ENCODE measurements around the gene TBCD. TPM values are rescaled to one million over a fixed set of nuclear protein-coding genes. Genes with fewer than 3 reads are reported as not detected.

The TBCD gene
- polyA plus RNA-seq, 6 donors from 2014 or later, result 23.6 to 34.7 (median 27.5) TPM

DNA sequence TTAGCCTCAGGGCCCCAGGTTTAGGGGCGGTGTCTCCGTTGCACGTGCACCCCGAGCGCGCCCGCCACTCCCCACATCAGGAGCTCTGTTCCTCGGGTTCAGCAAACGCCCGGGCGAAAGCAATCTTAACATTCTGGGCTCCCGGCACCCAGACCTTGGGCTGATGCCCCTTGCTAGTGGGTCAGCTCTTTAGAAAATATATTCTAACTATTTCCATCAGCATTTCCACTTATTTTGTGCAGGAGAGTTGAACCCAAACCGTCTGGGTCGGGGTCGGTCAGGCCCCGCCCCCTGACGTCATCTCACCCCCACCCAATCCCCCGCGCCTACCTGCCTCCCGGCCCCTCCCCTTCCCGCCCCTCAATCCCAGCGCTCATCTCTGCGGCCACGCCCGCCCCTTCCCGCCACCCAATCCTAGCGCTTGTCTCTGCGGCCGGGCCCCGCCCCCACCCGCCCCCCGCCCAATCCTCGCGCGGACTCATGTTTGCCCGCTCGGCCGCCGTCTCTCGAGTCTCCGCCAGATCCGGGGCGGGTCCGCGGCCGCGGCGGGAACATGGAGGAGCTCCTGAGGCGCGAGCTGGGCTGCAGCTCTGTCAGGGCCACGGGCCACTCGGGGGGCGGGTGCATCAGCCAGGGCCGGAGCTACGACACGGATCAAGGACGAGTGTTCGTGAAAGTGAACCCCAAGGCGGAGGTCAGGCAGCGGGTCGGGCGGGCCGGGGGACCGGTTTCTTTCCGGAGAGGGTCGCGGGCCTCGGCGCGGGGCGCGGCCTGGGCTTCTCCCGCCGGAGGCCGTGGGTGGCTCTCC lies 35.5 kb upstream of the TBCD start, which contains the start of gene FN3KRP:
Gene FN3KRP (plus strand): TSS at position 504 of the 808 bp plus-strand sequence. CDS start 50 bp downstream, at position 554.
- H3K27ac Mint-ChIP-seq, result peak within 1 kb of the TSS; percentile 79 to 96 (median 87)
- H3K9me3 Mint-ChIP-seq, result no peaks in the 10 kb centered on the region
- peak within 1 kb of the TSS; percentile 85 to 99 (median 94) for H3K4me3 Mint-ChIP-seq
- ATAC-seq (ENCODE audit: low read depth in 2 of 2) (peak; percentile 91 to 94), DNase-seq (peak; percentile 80)
- no peaks in the 10 kb centered on the region for H3K27me3 Mint-ChIP-seq
- H3K4me1 Mint-ChIP-seq, result peaks cover 12 to 28% (median 25%) of the 10 kb centered on the region in 3 donors
- no peaks in the 10 kb centered on the region for H3K36me3 Mint-ChIP-seq

DNA sequence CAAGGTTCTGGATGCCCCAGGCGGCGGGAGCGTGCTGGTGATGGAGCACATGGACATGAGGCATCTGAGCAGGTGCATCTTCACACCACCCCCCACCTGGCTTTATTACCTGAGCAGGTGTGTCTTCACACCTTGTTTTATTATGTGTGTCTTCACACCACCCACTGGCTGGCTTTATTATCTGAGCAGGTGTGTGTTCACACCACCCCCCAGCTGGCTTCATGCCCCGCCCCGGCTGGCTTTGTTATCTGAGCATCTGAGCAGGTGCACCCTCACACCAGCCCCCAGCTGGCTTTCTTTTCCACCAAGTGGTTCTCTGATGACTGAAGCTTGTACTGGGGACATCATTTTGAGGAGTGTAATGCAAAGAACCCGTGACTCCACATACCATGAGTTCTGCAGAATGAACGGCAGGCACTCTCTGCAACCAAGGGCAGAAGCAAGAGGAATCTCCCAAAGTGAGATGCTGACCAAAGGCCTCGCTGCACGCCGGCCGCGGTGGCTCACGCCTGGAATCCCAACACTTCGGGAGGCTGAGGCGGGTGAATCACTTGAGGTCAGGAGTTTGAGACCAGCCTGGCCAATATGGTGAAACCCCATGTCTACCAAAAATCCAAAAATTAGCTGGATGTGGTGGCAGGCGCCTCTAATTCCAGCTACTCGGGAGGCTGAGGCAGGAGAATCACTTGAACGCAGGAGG lies 32.7 kb upstream of the TBCD start:
- Mint-ChIP-seq H3K4me1 (peaks cover 17 to 28% (median 25%) of the 10 kb centered on the region in 3 donors), H3K9me3 (no peaks in the 10 kb centered on the region), H3K27ac (no peak overlapping the region), H3K27me3 (no peaks in the 10 kb centered on the region), H3K36me3 (peaks cover 9 to 11% of the 10 kb centered on the region in 2 donors), H3K4me3 (peak overlapping the region in 7 of 8 donors; percentile 3 to 95 (median 85))
- DNase-seq, result no peak
- no peak for ATAC-seq (ENCODE audit: low read depth in 2 of 2)

DNA sequence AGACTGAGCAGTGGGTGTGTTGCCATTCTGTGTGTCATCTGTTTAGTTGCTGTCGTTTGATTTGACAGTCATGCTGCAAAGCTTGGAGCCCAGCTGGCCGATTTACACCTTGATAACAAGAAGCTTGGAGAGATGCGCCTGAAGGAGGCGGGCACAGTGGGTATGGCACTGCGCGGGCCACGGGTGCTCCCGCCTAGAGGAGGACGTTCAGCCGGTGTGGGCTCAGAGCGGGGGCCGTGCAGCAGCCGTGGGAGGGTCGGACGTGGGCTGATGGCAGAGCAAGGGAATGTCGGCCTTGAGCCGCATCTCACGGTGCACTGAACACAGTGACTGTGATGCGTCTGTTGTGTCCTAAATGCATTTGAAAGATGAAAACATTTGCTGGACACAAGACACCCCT lies 31.7 kb upstream of the TBCD start:
- Mint-ChIP-seq H3K4me3 (peak overlapping the region in 1 of 8 donors; percentile 47), H3K36me3 (peaks cover 9 to 11% of the 10 kb centered on the region in 2 donors), H3K27ac (no peak overlapping the region), H3K4me1 (peaks cover 17 to 26% (median 25%) of the 10 kb centered on the region in 3 donors), H3K9me3 (no peaks in the 10 kb centered on the region), H3K27me3 (no peaks in the 10 kb centered on the region)
- ATAC-seq (ENCODE audit: low read depth in 2 of 2) (no peak), DNase-seq (no peak)

DNA sequence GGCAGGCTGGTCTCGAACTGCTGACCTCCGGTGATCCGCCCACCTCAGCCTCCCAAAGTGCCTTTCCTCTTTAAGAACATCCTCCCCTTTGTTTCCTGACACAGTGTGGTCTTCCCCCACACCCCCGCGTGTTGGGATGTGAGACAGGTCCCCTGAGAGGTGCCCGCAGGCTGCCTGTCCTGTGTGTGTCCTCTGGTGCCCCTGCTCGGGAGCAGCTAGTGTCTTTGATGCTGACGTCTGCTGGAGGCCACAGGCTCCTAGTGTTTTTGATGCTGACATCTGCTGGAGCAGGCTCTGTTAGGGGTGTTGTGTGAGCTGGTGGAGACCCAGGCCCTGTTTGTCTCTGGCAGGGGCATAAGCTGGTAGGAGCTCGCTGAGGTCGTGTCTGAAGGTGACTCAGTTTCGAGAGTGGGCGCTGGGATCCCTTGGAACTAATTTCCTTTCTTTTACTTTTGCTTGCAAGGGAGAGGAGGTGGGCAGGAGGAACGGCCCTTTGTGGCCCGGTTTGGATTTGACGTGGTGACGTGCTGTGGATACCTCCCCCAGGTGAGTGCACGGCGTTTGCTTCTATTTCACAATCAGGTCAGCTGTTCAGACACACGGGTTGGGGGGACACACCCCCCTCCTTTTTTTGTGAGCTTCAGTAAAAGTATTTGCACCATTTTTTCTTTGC lies 29.4 kb upstream of the TBCD start:
- H3K27ac Mint-ChIP-seq, result no peak overlapping the region
- peaks cover 8 to 13% (median 12%) of the 10 kb centered on the region in 3 donors for H3K4me1 Mint-ChIP-seq
- peaks cover 14 to 16% of the 10 kb centered on the region in 2 donors for H3K36me3 Mint-ChIP-seq
- no peak overlapping the region for H3K4me3 Mint-ChIP-seq
- H3K9me3 Mint-ChIP-seq, result no peaks in the 10 kb centered on the region
- ATAC-seq (ENCODE audit: low read depth in 2 of 2), result no peak
- DNase-seq, result no peak
- no peaks in the 10 kb centered on the region for H3K27me3 Mint-ChIP-seq

DNA sequence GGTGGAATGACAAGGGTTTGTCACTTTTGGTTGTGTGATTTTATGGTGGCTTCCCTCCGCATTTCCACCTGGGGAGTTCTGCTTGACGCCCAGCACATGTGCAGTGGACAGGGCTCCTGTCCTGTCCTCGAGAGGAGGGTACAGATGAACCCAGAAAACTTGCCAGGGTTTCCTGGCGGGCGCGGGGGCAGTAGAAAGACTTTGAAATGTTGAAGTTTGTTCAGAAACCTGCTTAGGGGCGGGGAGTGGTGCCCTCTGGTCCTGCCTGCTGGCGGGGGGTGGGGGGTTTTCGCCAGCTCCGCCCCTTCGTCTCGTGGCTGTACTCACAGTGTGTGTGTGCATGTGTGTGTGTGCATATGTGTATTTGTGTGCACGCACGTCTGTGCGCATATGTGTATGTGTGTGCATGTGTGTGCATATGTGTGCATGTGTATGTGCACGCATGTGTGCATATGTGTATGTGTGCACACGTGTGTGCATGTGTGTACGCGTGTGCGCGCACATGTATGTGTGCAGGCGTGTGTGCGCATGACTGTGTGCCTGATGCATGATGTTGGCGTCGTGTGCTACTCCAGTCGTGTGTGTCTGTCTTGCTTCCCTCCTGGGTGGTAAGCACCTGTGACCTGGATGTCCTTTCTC lies 28.6 kb upstream of the TBCD start:
- DNase-seq (no peak), ATAC-seq (ENCODE audit: low read depth in 2 of 2) (no peak)
- Mint-ChIP-seq H3K27me3 (no peaks in the 10 kb centered on the region), H3K9me3 (no peaks in the 10 kb centered on the region), H3K36me3 (peaks cover 19 to 20% of the 10 kb centered on the region in 2 donors), H3K4me3 (no peak overlapping the region), H3K4me1 (peaks cover under 1 to 6% (median 4%) of the 10 kb centered on the region in 3 donors), H3K27ac (peak overlapping the region in 1 of 6 donors; percentile 39)

DNA sequence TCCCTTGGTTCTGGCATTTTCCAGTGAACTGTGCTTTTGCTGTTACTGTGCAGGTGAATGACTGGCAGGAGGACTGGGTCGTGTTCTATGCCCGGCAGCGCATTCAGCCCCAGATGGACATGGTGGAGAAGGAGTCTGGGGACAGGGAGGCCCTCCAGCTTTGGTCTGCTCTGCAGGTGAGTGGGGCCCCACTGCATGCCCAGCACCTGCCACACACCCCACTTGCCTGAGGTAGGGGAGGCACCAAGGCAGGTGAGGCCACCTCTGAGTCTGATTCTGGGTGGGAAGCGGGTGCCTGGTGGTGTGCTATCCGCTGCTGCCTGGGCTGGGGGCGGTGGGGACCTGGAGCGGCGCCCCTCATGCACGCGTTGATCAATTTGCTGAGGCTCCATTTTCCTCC lies 25.4 kb upstream of the TBCD start:
- Mint-ChIP-seq H3K4me1 (peaks cover 0 to 6% (median 0%) of the 10 kb centered on the region in 3 donors), H3K27ac (peak overlapping the region in 2 of 6 donors; percentile 12 to 34), H3K36me3 (peaks cover 19 to 22% of the 10 kb centered on the region in 2 donors), H3K9me3 (no peaks in the 10 kb centered on the region), H3K27me3 (no peaks in the 10 kb centered on the region), H3K4me3 (no peak overlapping the region)
- ATAC-seq (ENCODE audit: low read depth in 2 of 2), result no peak
- no peak for DNase-seq

DNA sequence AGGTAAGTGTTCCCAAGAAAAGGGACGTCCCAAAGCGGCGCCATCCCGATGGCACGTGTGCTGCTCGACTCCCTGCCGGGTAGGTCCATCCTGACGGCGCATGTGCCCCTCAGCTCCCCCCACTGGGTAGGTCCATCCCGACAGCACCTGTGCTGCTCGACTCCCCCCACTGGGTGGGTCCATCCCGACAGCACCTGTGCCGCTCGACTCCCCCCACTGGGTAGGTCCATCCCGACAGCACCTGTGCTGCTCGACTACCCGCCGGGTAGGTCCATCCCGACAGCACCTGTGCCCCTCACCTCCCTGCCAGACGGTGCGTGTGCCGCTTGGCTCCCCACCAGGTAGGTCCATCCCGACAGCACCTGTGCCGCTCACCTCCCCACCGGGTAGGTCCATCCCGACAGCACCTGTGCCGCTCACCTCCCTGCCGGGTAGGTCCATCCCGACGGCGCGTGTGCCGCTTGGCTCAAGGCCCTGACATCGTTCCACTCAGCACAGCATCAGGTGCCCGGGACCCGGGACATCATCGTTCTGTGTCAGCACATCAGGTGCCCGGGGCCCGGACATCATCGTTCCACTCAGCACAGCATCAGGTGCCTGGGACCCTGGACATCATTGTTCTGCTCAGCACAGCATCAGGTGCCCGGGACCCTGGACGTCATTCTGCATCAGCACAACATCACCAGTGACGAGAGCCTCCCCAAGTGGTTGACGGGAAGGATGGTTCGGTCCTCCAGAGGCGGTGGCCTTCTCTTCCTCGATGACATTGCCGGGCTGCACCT lies 22.2 kb upstream of the TBCD start:
- no peak overlapping the region for H3K27ac Mint-ChIP-seq
- peaks cover 4 to 16% (median 9%) of the 10 kb centered on the region in 7 donors for H3K9me3 Mint-ChIP-seq

DNA sequence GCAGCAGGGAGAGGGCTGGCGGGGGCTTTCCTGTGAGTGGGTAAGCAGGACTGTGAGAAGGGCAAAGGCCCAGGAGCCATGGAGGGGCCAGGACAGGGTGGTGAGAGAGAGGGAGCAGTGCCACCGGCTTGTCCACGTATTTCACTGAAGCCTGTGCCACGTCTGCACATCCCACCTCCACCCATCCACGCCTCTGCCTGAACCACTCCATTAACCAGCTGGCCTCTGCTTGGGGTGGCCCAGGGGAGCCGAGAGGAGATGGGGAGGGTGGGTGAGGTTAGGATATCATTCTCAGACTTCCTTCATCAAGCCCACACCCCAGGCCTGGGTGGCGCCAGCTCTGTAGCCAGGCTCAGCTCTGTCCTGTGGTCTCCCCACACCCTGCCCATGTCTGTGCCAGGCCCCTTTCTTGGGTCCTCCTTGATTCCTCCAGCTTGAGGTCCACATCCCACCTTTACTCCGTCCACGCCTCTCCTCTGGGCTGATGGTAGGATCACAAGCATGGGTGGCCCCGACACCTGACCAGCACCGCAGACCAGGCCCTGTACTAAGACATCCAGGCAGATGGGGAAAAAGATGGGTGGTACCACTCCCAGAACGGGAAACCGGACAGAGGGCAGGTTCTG lies 19.6 kb upstream of the TBCD start:
- Mint-ChIP-seq H3K36me3 (peaks cover 16 to 24% of the 10 kb centered on the region in 2 donors), H3K4me1 (peaks cover 0 to 4% (median 0%) of the 10 kb centered on the region in 3 donors), H3K27me3 (peaks cover 0 to 7% (median 0%) of the 10 kb centered on the region in 3 donors), H3K27ac (no peak overlapping the region), H3K4me3 (no peak overlapping the region), H3K9me3 (peaks cover 4 to 16% (median 9%) of the 10 kb centered on the region in 7 donors)
- DNase-seq (no peak), ATAC-seq (ENCODE audit: low read depth in 2 of 2) (no peak)

More for the DNA sequence above, 22.2 kb upstream of the TBCD start:
- no peaks in the 10 kb centered on the region for H3K27me3 Mint-ChIP-seq
- DNase-seq, result no peak
- no peak for ATAC-seq (ENCODE audit: low read depth in 2 of 2)
- H3K36me3 Mint-ChIP-seq, result peaks cover 20 to 26% of the 10 kb centered on the region in 2 donors
- H3K4me3 Mint-ChIP-seq, result no peak overlapping the region
- no peaks in the 10 kb centered on the region for H3K4me1 Mint-ChIP-seq

DNA sequence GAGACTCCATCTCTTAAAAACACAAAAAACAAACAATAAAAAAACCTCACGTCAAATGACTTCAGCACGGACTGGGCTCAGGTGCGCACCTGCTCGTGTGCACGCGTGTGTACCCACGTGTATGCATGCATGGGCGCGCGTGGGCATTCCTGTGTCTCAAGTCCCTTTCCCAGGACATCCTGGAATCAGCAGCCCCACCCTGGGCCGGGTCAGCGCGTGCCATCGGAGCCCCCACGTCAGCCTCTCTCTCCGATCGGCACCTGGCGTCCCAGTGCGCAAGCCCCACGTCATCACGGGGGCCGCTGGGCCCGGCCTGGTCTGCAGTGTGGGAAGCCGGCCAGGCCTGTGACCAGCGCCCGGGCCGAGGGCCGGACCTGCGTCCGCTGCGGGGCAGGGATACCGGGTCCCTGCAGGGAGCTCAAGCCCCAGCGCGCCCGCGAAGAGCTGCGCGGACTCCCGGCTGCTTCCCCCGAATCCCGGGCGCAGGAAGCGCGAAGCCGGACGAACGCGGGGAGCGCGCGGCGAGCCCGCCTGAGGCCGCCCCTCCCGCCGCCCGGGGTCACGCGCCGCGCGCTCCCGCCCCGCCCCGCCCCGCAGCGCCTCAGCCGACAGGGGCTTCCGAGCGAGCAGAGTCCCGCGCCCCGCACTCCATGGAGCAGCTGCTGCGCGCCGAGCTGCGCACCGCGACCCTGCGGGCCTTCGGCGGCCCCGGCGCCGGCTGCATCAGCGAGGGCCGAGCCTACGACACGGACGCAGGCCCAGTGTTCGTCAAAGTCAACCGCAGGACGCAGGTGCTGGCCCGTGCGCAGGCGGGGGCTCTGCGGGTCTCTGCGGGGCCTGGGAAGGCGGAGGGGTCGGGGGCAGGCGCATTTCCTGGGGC lies 16.6 kb upstream of the TBCD start, which contains the start of gene FN3K:
Gene FN3K (plus strand): TSS at position 629 of the 880 bp plus-strand sequence. CDS start 22 bp downstream, at position 651.
- ATAC-seq (ENCODE audit: low read depth in 2 of 2) (peak; percentile 41 to 66), DNase-seq (no peak)
- Mint-ChIP-seq H3K27me3 (peaks cover 0 to 7% (median 0%) of the 10 kb centered on the region in 3 donors), H3K27ac (peak within 1 kb of the TSS in 1 of 6 donors; percentile 67), H3K4me1 (peaks cover 0 to 4% (median 0%) of the 10 kb centered on the region in 3 donors), H3K4me3 (peak within 1 kb of the TSS; percentile 38 to 83 (median 55)), H3K36me3 (peaks cover 10 to 18% of the 10 kb centered on the region in 2 donors), H3K9me3 (peaks cover 6 to 19% (median 9%) of the 10 kb centered on the region in 7 donors)

DNA sequence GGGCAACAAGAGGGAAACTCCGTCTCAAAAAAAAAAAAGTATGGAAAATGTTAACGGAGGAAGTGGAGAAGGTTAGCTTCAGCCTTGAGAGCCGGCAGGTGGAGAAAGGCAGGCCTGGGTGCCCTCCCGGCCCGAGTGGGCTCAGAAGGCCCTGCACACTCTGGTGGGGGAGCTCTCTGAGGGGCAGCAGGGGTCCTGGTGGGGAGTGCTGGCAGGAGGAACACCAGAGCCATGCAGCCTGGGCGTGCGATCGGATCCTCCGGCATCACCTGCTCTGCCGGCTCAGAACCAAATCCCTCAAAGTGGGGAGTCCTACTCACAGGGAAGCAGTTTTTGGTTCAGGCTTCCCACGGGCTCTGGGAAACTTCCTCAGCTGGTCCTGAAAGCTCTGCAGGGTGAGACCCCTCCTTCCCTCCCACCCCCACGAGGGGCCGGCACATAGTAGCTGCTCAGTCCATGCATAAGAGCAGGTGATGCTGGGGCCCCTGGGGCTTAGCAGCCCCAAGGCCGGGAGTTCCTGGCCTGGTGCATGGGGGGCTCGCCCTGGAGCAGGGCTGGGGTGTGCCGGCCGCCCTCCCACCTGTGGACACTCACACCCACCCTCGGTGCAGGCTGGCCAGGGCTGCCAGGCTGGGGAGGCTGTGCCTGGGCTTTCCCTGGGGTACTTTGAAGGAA lies 15.2 kb upstream of the TBCD start:
- H3K27me3 Mint-ChIP-seq, result peaks cover 0 to 7% (median 0%) of the 10 kb centered on the region in 3 donors
- DNase-seq (no peak), ATAC-seq (ENCODE audit: low read depth in 2 of 2) (no peak)
- H3K9me3 Mint-ChIP-seq, result peaks cover 9 to 32% (median 14%) of the 10 kb centered on the region in 7 donors
- H3K36me3 Mint-ChIP-seq, result peaks cover 15 to 25% of the 10 kb centered on the region in 2 donors
- H3K27ac Mint-ChIP-seq, result no peak overlapping the region
- H3K4me1 Mint-ChIP-seq, result peaks cover 0 to 4% (median 0%) of the 10 kb centered on the region in 3 donors
- H3K4me3 Mint-ChIP-seq, result peak overlapping the region in 3 of 8 donors; percentile 30 to 54 (median 45)

Data from naive B cell (primary cell).